Measurements from ENCODE around the gene MFAP5.

- no peak for TF ChIP-seq CTCF (IDR thresholded peaks at IDR 0.05; ENCODE audit: borderline replicate concordance, extremely low read depth, low read length, poor library complexity, severe bottlenecking)
- no peak for TF ChIP-seq EZH2 (IDR thresholded peaks at IDR 0.05; ENCODE audit: borderline replicate concordance, low read depth, low read length, severe bottlenecking)
Observed at GRCh38 chr12:8681129-8681884, 18.7 kb upstream of the MFAP5 start.
